Adrenal gland (tissue), 12 donors: ENCODE results near the gene FAM78B. TPM values are rescaled to one million over a fixed set of nuclear protein-coding genes. Genes with fewer than 3 reads are reported as not detected.
A peak's percentile ranks its signal among the peaks of the same experiment; 100 is the strongest.

Source experiments
- DNase-seq, 7 donors: peaks; one replicate each; pipeline ENCODE4 v3.0.0-alpha.2; 2019 to 2020
- H3K27ac ChIP-seq, 5 donors: fragments of 200-600 bp; sonication (generic) in 4 of 5; 1 replicate in 3 of 5; 2 replicates in 2 of 5; pipeline versions ENCODE4 v1.5.1 to v1.8.0; 2016 to 2020; ENCODE audit warnings: mild to moderate bottlenecking in 1 of 5
- H3K27me3 ChIP-seq: fragments of 200-600 bp; 2 replicates; pipeline ENCODE4 v1.8.0; 2021
- H3K36me3 ChIP-seq, 2 donors: fragments of 200-600 bp; replicated peaks in 1 of 2; 1 replicate in 1 of 2; 2 replicates in 1 of 2; pipeline versions ENCODE4 v1.5.1 to v1.8.0; 2018 to 2022
- H3K4me1 ChIP-seq, 2 donors: fragments of 200-600 bp; replicated peaks in 1 of 2; 1 replicate in 1 of 2; 2 replicates in 1 of 2; pipeline versions ENCODE4 v1.5.1 to v1.8.0; 2018 to 2021
- H3K4me3 ChIP-seq, 4 donors: fragments of 200-600 bp; sonication (generic) in 3 of 4; one replicate each; pipeline ENCODE4 v1.5.1; 2016 to 2018
- H3K9me3 ChIP-seq, 3 donors: fragments of 200-600 bp; sonication (generic) in 1 of 3; replicated peaks in 1 of 3; 1 replicate in 2 of 3; 2 replicates in 1 of 3; pipeline versions ENCODE4 v1.5.1 to v1.8.0; 2016 to 2021
- CTCF ChIP-seq, 6 experiments: fragments of 450-650 bp in 4 of 6; fragments of 200-600 bp in 2 of 6; sonication (generic) in 1 of 6; IDR thresholded peaks; 1 replicate in 5 of 6; 2 replicates in 1 of 6; pipeline versions ENCODE4 v1.5.1 to v1.8.0; 2016 to 2021; ENCODE audit warnings: antibody characterized with exemption in 6 of 6, mild to moderate bottlenecking in 2 of 6, moderate library complexity in 1 of 6
- POLR2A ChIP-seq, 2 donors: fragments of 450-650 bp; IDR thresholded peaks; one replicate each; pipeline ENCODE4 v1.6.1; 2017; ENCODE audit warnings: antibody characterized with exemption in 2 of 2, mild to moderate bottlenecking in 2 of 2, moderate library complexity in 1 of 2
- WGBS, 4 donors: extraction: QIAGEN DNeasy Blood & Tissue Kit in 2 of 4; methylation state at CpG; one replicate each; pipeline versions ENCODE4 v1.1.5 to v1.1.7; 2013 to 2017; 5-methylcytosine and 5-hydroxymethylcytosine counted together
- intact Hi-C, 2 donors: fragments of 100-400 bp; cut with DNase I; formaldehyde crosslinking; loops; one replicate each; pipeline versions ENCODE4 v1.14.1 to v1.15.0; 2022 to 2023
- polyA plus RNA-seq, 3 donors: library from polyadenylated mRNA; stranded (reverse); fragments of 200-250 nt in 2 of 3; fragments of 350-450 nt in 1 of 3; fragmentation: Illumina TruSeq in 1 of 3; extraction: RNeasy Lipid Tissue Mini Kit (QIAGEN cat#74804) in 1 of 3; gene quantifications; one replicate each; pipeline ENCODE4 v1.2.3, GENCODE V29; 2013 to 2014
- total RNA-seq, 9 donors: library from RNA; depleted of rRNA in 4 of 9; stranded (reverse); fragments of >200 nt in 4 of 9; fragments of 120-200 nt in 1 of 9; fragmentation: NEBNext Ultra II Directional in 1 of 9; extraction: Animal tissue kit (Norgen Biotek cat#: 25700) in 1 of 9; gene quantifications; one replicate each; pipeline versions ENCODE4 v1.1.0 to v1.2.4, GENCODE V29; 2013 to 2023
- donor health status: healthy with polysubstance abuse.
- donor health status: Bipolar disorder and iron deficiency.
- donor health status: DM: yes; HTN: yes; CAD: no.
- donor health status: DM: no; HTN: no; CAD: no.
- donor health status: DM: no; HTN: no; CAD: no.
- donor health status: DM: yes; HTN: yes; CAD: no.

The FAM78B gene
- total and polyA plus RNA-seq, 12 donors = 0.28 to 3.5 (median 0.98) TPM

GRCh38 chr1:166080967-166081870, 85.6 kb downstream of the FAM78B start:
- H3K36me3 ChIP-seq = no peaks in the 10 kb centered on the region
- no peak for DNase-seq

GRCh38 chr1:166080277-166080966, 86.4 kb downstream of the FAM78B start:
- Histone ChIP-seq H3K4me3 (no peak overlapping the region), H3K9me3 (no peaks in the 10 kb centered on the region), H3K4me1 (no peaks in the 10 kb centered on the region), H3K36me3 (no peaks in the 10 kb centered on the region), H3K27me3 (no peaks in the 10 kb centered on the region), H3K27ac (peak overlapping the region in 1 of 5 donors; percentile 34)
- 51 to 60% (median 53%) methylated on average over 8 to 9 of the region's 9 CpGs for WGBS, 4 donors
- intact Hi-C loops = no loop called here
- DNase-seq = no peak
- TF ChIP-seq CTCF (IDR thresholded peaks at IDR 0.05) = no peak
- TF ChIP-seq POLR2A (IDR thresholded peaks at IDR 0.05) = no peak

More at GRCh38 chr1:166080967-166081870, 85.6 kb downstream of the FAM78B start:
- Histone ChIP-seq H3K27me3 (no peaks in the 10 kb centered on the region), H3K4me3 (no peak overlapping the region), H3K27ac (peak overlapping the region in 1 of 5 donors; percentile 34), H3K4me1 (no peaks in the 10 kb centered on the region), H3K9me3 (no peaks in the 10 kb centered on the region)
- intact Hi-C loops = no loop called here
- 56 to 65% (median 59%) methylated on average over 13 to 14 of the region's 14 CpGs for WGBS, 4 donors
- TF ChIP-seq POLR2A (IDR thresholded peaks at IDR 0.05) (no peak), CTCF (IDR thresholded peaks at IDR 0.05) (no peak)

GRCh38 chr1:166079276-166079675, 87.5 kb downstream of the FAM78B start:
- intact Hi-C loops = no loop called here
- Histone ChIP-seq H3K9me3 (no peaks in the 10 kb centered on the region), H3K4me1 (no peaks in the 10 kb centered on the region), H3K36me3 (no peaks in the 10 kb centered on the region), H3K27ac (no peak overlapping the region), H3K4me3 (no peak overlapping the region), H3K27me3 (no peaks in the 10 kb centered on the region)
- 83 to 87% (median 85%) methylated on average over 2 of the region's 2 CpGs for WGBS, 4 donors
- no peak for DNase-seq
- no peak for TF ChIP-seq CTCF (IDR thresholded peaks at IDR 0.05)
- TF ChIP-seq POLR2A (IDR thresholded peaks at IDR 0.05) = no peak

GRCh38 chr1:166073489-166073888, 93.3 kb downstream of the FAM78B start:
- intact Hi-C loops = no loop called here
- Histone ChIP-seq H3K9me3 (no peaks in the 10 kb centered on the region), H3K27me3 (no peaks in the 10 kb centered on the region), H3K27ac (no peak overlapping the region), H3K4me3 (no peak overlapping the region), H3K4me1 (no peaks in the 10 kb centered on the region), H3K36me3 (no peaks in the 10 kb centered on the region)
- TF ChIP-seq POLR2A (IDR thresholded peaks at IDR 0.05) = no peak
- WGBS, 4 donors = 60 to 70% (median 64%) methylated on average over 3 of the region's 3 CpGs
- no peak for DNase-seq
